Endothelial cell of umbilical vein (primary cell): ENCODE measurements around the gene NBEAL1.

ENCODE experiments used
- EZH2 ChIP-seq: IDR thresholded peaks from 2 replicates; pipeline ENCODE4 v1.6.1; 2012; ENCODE audit warnings: borderline replicate concordance, low read depth, mild to moderate bottlenecking, moderate library complexity, low read length, inconsistent platforms; ENCODE audit not compliant: severe bottlenecking
- FOS ChIP-seq: IDR thresholded peaks from 2 replicates; pipeline ENCODE4 v1.6.1; 2011; ENCODE audit warnings: mild to moderate bottlenecking, low read length, moderate library complexity, borderline replicate concordance; ENCODE audit not compliant: insufficient read depth
- GATA2 ChIP-seq: IDR thresholded peaks from 2 replicates; pipeline ENCODE4 v1.7.0; 2011; ENCODE audit warnings: low read depth, mild to moderate bottlenecking, moderate library complexity, mixed read lengths, low read length; ENCODE audit not compliant: insufficient read length, insufficient read depth
- JUN ChIP-seq: IDR thresholded peaks from 2 replicates; pipeline ENCODE4 v1.6.1; 2011; ENCODE audit warnings: borderline replicate concordance, low read depth; ENCODE audit not compliant: insufficient read length, insufficient read depth
- MYC ChIP-seq: IDR thresholded peaks from one replicate; pipeline ENCODE4 v1.6.1; 2011; ENCODE audit warnings: mild to moderate bottlenecking, low read depth, low read length
- POLR2A ChIP-seq: IDR thresholded peaks from 2 replicates; pipeline ENCODE4 v1.6.1; 2012; ENCODE audit warnings: low read depth, mild to moderate bottlenecking, control low read depth, low read length
- POLR2AphosphoS5 ChIP-seq: IDR thresholded peaks from 2 replicates; pipeline ENCODE4 v1.6.1; 2012; ENCODE audit warnings: low read depth, mild to moderate bottlenecking, control low read depth, low read length, moderate library complexity; ENCODE audit not compliant: insufficient read depth
- TF ChIP-seq, protein P1 (sequence below), 2 donors: IDR thresholded peaks; 1 replicate in 1 of 2; 2 replicates in 1 of 2; pipeline ENCODE4 v1.5.1; 2011; ENCODE audit warnings: low read length in 2 of 2, mild to moderate bottlenecking in 2 of 2, moderate library complexity in 2 of 2, control low read depth in 1 of 2, inconsistent platforms in 1 of 2, low read depth in 1 of 2; ENCODE audit not compliant: insufficient read depth in 1 of 2; ENCODE audit errors: extremely low read depth in 1 of 2
- TF ChIP-seq, protein P2 (sequence below): IDR thresholded peaks from 2 replicates; pipeline ENCODE4 v1.6.1; 2011; ENCODE audit not compliant: insufficient read depth, insufficient read length

GRCh38 chr2:203105996-203106395 lies 91.3 kb downstream of the NBEAL1 start:
- no peak for TF ChIP-seq POLR2A
- TF ChIP-seq, protein P1, sequence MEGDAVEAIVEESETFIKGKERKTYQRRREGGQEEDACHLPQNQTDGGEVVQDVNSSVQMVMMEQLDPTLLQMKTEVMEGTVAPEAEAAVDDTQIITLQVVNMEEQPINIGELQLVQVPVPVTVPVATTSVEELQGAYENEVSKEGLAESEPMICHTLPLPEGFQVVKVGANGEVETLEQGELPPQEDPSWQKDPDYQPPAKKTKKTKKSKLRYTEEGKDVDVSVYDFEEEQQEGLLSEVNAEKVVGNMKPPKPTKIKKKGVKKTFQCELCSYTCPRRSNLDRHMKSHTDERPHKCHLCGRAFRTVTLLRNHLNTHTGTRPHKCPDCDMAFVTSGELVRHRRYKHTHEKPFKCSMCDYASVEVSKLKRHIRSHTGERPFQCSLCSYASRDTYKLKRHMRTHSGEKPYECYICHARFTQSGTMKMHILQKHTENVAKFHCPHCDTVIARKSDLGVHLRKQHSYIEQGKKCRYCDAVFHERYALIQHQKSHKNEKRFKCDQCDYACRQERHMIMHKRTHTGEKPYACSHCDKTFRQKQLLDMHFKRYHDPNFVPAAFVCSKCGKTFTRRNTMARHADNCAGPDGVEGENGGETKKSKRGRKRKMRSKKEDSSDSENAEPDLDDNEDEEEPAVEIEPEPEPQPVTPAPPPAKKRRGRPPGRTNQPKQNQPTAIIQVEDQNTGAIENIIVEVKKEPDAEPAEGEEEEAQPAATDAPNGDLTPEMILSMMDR (IDR thresholded peaks at IDR 0.05; ENCODE audit: extremely low read depth in 1 of 2, insufficient read depth in 1 of 2, low read depth in 1 of 2, low read length in 2 of 2): no peak
- TF ChIP-seq EZH2: no peak
- peak; percentile 98 for TF ChIP-seq GATA2
- TF ChIP-seq FOS: peak; percentile 50
- TF ChIP-seq JUN: peak; percentile 68
- TF ChIP-seq POLR2AphosphoS5: peak; percentile 44
- no peak for TF ChIP-seq MYC
- TF ChIP-seq, protein P2, sequence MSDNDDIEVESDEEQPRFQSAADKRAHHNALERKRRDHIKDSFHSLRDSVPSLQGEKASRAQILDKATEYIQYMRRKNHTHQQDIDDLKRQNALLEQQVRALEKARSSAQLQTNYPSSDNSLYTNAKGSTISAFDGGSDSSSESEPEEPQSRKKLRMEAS: no peak
